DMS 273 (cell line): ENCODE results near the gene PNPLA7.
"Not testable (repeated sequence)": the region's sequence is repeated elsewhere in the genome, so short reads cannot be mapped to it uniquely, and the experiment has no call there.

Experiments used
- DNase-seq: peaks from one replicate; lab custom pipeline; 2025; ENCODE audit not compliant: unreplicated experiment; lab: John Stamatoyannopoulos, UW

Gene PNPLA7

DNA sequence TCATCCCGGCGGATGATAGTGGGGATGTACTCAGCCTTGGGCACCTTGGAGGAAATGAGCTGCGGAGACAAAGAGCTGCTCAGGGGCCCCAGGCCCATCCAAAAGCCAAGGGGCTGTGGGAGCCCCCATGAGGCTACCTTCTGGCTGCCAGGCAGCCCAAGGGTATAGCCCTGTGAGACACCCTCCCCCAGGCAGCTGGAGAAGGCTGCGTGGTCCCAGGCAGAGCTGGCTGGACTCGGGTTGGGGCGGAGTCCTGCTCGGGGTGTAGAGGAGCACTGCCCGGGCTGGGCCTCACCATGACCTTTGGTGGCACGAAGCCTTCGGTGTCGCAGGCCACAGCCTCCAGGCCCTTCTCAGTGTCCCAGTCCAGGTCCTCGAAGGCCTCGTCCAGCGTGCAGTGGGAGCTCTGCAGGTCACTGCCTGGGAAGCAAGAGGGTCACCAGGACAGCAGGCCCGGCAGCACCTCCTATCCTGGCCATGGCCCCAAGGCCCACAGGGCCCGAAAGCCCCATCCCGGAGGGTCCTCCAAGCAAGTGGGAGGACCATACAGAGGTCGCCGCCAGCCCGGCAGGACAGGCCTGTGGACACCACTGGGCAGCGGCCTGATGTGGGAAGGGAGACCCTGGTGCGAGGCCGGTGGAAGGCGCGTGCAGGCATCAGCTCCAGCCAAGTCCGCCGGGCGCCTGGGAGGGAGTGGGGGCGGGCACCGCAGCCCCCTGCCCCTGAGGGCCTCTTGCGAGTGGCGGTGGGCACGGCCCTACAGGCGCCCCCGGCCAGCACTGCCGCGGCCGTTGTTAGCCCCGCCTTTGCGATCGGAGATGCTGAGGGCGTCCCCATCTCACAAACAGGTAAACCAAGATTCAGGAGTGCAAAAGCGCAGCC lies 97.2 kb downstream of the PNPLA7 start:
- DNase-seq = no peak

DNA sequence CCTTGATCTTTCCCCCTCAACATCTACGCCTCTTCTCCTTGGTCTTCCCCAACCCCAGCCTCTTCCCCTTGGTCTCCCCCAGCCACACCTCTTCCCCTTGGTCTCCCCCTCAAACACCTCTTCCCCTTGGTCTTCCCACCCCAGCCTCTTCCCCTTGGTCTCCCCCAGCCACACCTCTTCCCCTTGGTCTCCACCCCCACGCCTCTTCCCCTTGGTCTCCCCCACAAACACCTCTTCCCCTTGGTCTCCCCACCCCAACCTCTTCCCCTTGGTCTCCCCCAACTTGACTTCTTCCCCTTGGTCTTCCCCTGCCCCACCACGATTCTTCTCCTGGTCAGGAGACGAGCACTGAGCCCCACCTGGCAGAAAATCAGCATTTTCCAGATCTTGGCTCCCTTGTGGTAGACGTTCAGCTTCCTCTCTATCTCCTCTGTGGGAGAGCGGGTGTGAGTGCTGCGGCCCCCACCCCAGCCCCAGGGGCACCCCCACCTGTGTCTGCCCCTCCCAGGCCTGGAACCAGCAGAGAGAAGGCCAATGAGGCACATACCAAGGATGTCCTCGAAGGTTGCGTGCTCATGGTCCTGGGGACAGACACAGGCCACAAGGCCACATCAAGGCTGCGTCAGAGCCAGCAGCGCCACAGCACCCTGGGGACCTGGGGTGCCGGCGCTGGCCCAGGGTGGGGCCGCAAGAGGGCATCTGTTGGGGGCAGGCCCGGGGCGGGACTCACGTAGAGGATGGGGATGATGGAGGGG lies 98.0 kb downstream of the PNPLA7 start:
- no peak for DNase-seq

DNA sequence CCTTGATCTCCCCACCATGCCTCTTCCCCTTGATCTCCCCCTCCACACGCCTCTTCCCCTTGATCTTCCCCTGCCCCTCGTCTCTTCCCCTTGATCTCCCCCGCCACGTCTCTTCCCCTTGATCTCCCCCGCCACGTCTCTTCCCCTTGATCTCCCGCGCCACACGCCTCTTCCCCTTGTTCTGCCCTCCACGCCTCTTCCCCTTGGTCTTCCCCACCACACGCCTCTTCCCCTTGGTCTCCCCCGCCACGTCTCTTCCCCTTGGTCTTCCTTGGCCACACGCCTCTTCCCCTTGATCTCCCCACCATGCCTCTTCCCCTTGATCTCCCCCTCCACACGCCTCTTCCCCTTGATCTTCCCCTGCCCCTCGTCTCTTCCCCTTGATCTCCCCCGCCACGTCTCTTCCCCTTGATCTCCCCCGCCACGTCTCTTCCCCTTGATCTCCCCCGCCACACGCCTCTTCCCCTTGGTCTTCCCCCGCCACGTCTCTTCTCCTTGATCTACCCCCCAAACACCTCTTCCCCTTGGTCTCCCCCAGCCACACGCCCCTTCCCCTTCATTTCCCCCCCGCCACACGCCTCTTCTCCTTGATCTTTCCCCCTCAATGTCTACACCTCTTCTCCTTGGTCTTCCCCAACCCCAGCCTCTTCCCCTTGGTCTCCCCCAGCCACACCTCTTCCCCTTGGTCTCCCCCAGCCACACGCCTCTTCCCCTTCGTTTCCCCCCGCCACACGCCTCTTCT lies 98.8 kb downstream of the PNPLA7 start:
- not testable (repeated sequence) for DNase-seq

DNA sequence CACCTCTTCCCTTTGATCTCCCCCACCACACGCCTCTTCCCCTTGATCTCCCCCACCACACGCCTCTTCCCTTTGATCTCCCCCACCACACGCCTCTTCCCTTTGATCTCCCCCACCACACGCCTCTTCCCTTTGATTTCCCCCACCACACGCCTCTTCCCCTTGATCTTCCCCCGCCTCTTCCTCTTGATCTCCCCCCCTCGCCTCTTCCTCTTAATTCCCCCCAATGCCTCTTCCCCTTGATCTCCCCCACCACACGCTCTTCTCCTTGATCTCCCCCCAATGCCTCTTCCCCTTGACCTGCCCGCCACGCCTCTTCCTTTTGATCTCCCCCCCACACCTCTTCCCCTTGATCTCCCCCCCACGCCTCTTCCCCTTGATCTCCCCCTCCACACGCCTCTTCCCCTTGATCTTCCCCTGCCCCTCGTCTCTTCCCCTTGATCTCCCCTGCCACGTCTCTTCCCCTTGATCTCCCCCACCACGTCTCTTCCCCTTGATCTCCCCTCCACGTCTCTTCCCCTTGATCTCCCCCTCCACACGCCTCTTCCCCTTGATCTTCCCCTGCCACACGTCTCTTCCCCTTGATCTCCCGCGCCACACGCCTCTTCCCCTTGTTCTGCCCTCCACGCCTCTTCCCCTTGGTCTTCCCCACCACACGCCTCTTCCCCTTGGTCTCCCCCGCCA lies 99.5 kb downstream of the PNPLA7 start:
- not testable (repeated sequence) for DNase-seq

DNA sequence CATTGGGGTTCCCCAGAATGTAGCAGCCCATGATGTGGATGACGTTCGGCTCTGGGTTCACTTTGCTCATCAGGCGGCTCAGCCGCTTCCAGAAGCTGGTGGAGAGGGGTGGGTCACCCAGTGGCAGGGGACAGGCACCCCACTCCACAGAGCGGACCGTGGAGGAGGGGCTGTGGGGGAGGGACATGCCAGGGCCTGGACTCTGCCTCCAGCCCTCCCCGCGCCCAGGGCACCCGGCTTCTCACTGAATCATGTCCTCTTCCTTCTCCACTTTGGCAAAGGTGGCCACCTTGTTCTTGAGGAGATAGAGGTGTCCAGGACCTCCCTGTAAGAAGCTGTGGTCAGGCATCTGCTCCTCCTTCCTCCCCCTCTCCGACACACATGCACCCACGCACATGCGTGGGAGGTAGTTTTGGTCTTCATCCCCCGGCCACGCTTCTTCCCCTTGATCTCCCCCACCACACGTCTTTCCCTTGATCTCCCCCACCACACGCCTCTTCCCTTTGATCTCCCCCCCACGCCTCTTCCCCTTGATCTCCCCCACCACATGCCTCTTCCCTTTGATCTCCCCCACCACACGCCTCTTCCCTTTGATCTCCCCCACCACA lies 100.2 kb downstream of the PNPLA7 start:
- DNase-seq = no peak

DNA sequence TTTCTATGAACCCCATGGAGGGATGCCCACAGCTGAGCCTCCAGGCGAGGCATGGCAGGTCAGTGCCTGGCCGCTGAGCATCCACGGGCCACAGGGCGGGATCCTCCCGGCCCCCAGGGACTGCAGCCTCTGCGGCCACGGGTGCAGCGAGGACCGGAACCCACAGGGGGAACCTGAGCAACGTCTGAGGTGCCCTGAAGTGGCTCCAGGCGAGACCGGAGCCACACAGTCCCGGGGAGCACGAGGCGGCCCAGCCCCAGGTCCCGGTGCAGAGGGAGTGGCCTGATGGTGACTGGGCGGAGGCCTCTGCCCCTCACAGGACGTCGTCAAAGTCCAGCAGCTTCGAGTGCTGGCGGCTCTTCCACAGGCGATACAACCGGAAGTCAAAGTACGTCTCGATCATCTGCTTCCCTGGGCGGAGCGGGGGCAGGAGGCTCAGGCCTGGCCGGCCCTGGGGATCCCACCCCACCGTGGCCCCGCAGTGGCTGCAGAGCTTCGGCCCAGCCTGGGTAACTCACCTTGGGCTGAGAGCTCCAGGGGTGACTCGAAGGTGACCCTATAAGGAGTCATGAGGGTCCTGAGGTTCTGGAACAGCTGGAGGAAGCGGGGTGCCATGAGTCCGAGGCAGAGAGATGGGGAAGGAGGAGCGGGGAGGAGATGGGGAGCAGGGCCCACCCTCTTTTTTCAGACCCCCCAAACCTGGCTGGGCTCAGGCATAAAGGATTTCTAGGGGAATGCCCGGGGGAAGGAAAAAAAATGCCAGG lies 100.9 kb downstream of the PNPLA7 start:
- no peak for DNase-seq

DNA sequence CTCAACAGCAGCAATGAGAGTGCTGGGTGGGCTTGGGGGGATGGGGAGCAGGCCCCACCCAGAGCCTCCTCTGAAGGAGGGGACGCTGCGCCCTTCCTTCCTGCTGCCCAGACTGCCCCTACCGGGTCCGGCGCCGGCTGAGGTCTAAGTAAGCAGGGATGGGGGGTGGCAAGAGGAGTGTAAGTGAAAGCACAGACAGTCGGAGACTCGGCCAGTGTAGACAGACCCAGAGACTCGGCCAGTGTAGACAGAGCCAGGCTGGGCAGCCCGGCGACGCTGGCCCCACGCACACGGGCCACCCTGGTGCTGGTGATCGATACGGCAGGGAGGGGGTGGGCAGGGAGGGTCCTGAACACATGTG lies 101.6 kb downstream of the PNPLA7 start:
- no peak for DNase-seq

DNA sequence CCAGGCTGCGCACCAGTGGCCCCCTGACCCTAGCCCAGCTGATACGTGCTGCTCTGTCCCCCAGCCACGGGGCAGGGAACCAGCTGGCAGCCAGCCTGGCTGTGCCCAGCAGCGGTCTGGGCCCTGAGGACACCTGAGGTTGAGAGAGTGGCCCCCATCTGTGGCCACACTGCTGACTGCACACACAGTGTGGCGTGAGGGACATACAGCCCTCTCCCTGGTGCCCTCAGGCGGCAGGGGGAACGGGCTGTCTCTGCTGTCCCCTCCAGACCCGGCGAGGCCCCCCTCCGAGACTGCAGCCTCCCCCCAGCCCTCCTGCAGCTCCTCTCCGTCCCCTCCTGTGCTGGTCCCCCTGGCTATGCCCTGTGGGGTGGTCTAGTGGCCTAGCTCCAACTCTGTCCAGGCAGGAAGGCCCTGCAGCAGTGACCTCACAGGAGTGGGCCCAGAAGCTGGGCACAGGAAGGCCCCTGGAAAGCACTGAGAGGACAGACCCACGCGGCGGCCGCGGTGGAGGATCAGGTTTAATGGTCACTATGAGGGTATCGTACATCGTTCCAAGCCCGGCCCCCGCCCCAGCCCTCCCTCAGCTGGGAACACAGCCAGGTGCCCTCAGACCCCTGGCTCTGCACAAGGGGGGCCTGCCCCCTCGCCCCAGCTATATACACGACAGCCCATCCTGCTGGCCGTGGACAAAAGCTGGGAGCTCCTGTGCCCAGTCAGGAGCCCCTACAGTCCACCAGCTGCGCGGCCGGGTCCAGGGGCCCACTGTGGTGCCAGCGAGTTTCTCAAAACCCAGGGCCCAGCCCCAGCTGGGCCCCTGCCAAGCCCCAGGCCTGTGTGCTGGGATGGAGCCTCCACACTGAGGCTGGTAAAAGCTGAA lies 102.2 kb downstream of the PNPLA7 start:
- no peak for DNase-seq

DNA sequence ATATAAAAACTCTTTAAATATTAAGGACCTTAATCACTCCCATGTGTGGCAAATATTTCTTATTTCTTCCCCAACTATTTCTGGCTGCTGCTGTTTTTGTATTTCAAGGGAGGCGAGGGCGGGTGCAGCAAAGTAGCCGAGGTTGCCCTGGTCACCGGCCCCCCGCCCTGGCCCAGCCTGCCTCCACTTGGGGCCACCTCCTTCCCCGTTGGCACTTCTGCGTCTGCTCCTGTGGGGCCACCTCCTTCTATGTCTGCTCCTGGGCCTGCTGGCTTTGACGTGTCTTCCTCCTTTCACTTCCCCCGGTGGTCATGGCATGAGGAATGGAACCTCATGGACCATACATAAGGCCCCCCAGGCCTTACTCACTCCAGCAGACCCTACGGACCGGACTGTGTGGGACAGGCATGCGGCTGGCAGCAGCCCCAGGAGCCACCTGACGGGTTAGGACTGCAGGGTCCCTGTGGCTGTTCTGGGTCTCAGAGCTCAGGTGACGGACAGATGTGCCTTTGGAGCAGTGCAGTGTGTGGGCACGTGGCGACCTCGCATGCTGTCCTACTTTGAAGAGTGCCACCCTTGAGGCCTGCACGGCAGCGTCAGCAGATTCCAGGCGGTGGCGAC lies 103.2 kb downstream of the PNPLA7 start:
- no peak for DNase-seq

DNA sequence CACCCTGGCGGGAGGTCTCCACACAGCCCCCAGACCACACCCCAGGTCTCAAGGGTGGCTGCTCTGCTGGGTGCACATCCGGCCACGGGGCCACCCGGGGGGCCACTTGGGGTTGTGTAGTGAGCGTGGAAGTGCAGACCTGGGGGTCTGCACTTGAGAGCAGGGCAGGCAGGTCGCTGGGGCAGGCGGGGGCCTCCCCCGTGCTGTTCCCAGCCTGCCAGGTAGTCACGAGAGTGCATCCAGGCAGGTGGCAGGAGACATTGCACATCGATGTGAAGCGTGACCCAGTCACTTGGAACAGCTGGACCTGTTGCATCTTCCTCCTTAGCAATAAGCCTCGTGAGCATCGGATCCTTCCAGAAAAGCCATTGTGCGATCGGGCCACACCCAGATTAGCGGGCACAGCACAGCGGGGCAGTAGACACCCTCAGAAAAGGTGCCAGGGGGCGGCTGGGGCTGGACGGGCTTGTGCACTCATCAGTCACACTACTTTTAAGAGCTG lies 104.2 kb downstream of the PNPLA7 start:
- peak; percentile 42 for DNase-seq

DNA sequence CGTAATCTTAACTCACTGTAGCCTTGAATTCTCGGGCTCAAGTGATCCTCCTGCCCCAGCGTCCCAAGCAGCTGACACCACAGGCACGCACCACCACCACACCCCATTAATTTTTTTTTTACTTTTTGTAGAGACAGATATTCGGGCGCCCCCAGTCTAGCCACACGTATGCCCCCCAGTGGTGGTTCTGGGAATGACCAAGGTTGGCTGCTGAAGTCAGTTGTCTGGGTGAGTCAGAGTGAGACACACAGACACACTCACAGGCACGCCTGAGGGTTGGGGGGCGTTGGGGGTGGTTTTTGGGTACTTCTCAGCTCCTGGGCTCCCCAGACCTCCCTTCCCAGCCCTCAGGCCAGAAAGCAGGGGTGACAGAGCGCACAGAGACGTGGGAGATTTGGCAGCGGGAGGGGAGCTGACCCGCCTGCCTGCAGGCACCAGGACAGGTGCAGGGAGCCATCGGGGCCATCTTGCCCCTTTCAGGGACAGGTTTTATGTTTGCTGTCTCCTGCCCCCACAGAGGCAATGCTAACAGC lies 104.9 kb downstream of the PNPLA7 start:
- DNase-seq = peak; percentile 86

DNA sequence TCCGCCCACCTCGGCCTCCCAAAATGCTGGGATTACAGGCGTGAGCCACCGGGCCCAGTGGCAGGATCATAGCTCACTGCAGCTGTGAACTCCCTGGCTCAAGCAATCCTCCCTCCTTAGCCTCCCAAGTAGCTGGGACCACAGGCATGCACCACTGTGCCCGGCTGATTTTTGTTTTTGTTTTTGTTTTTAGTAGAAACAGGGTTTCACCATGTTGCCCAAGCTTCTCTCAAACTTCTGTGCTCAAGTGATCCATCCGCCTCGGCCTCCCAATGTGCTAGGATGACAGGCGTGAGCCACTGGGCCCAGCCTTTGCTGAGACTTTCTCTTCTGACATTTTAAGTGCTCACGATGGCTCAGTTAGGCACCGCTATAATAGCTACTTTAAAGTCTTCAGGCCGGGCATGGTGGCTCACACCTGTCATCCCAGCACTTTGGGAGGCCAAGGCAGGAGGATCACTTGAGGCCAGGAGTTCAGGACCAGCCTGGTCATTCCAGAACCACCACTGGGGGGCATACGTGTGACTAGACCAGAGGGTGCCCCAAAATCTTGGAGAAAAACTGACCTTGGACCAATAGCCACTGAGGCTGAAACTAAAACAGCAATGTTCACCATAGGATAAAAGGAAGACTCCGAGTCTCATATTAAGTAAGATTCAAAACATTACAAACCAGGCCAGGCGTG lies 106.0 kb downstream of the PNPLA7 start:
- no peak for DNase-seq

DNA sequence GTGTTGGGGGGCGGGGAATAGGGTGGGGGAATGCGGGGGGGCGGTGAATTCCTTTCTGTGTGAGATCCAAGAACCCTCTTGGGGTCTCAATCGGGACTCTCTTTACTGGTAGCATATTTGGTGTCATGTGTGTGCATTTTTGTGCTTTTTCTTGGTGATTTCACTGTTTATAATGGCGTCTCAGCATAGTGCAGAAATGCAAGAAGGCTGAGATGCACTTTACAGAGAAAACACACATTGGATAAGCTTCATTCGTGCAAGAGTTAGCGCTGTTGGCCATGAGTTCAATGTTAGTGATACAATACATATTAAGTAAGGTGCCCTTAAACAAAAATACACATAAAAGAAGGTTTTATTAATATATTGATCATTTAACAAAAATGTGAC lies 108.3 kb downstream of the PNPLA7 start:
- no peak for DNase-seq

DNA sequence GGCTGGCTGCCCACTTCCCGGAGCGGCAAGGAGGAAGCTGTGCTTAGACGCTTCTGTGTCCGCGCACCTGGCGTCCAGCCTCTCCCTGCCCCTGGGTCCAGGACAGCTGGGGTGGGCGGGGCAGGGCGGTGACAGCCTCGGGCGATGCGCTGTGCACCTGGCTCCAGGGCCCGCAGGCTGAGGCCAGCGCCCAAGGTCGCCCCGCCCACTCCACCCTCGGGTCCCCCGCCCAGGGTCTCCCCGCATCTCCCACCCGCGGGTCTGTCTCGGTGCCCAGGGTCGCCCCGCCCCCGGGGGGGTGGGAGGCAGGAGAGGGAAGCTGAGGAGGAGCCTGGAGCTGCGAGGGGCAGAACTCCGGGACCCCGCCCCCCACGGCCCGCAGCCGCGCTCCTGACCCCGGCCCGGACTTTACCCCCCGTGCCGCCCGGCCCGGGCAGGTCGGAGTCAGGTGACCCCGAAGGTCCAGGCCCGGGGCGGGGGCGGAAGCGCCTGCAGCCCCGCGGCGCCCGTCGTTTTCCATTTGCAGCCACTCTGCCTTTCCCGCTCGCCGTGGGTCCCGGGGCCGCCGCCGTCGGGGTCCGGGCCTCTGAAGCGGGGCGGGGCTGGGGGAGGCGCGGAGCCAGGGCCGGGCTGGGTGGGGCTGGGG lies 108.8 kb downstream of the PNPLA7 start, which contains the start of gene ENTPD8:
Gene ENTPD8, minus strand, starts transcription at position 69 of the 646 bp plus-strand sequence. CDS start 3,072 bp downstream, outside the sequence.
- DNase-seq = peak; percentile 75

DNA sequence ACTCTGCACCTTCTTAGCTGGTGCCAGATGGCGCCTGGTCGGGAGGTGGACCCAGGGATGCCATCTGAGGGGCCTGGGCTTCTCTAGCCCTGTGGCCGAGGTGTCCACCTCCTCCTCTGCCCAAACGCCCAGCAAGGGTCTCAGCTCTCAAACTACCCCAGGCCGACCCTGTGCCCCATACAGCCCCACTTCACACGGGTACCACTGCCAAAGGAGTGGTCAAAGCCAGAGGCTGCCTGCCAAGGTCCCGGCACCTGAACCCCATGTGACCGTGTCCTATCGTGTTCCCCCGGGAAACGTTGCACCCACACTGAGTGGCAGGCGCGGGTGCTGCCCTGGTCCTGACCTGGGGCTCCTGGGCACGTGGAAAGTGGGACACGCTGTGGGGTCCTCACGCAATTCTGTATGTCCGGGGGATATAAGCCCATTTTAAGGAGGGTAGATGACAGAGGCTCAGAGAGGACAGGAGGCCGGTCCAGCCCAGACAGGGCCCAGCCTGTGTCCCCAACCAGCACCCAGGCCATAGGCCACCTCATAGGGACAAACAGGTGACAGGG lies 111.0 kb downstream of the PNPLA7 start:
- peak; percentile 59 for DNase-seq

DNA sequence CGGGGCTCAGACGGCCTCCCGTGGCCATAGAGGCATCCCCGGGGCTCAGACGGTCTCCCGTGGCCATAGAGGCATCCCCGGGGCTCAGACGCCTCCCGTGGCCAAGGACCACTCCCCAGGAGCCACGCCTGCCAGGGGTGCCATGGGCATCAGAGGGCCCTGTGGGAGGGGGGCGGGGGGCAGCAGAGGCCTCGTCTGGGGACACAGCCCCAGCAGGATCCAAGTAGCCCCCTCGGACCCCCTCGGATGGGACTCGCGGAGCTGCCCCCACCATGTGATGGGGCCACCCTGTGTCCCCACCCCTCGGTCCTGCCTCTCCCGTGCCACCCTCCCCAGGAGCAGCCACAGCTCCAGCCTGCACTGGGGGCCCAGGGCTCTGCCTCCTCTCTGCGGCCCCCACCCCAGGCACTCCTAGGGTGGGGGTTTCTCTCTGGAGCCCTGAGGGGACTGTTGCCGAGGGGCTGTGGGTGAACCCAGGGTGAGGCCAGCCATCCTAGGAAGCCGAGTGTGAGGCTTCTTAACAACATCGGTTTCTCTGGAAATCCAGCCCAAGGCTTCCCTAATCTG lies 111.5 kb downstream of the PNPLA7 start:
- DNase-seq = no peak
